ENCODE measurements around the gene RNF7.
"Not testable (repeated sequence)": the region's sequence is repeated elsewhere in the genome, so short reads cannot be mapped to it uniquely, and the experiment has no call there.

Gene RNF7

GRCh38 chr3:141782386-141782932, 44.4 kb downstream of the RNF7 start:
- no peak for DNase-seq (ENCODE audit: low spot score)

DNA sequence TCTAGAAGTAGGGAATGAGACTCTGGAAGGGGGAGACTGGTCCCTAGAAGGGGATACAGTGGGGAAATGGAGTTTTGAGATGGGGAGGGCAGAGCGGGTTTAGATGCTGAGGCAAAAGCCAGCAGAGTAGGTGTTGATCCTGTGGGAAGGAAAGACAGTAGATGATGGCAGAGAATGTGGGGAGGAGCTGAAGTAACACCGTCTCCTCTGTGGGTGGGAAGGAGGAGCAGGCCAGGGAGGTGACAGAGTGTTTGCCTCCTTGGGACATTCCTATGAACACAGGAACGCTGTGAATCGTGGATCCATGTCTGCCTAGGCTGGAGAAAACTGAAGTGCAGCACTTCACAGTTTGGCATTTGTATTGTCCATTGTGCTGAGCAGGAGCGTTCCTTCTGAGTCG, 45.5 kb downstream of the RNF7 start:
- no peak for DNase-seq (ENCODE audit: low spot score)

DNA sequence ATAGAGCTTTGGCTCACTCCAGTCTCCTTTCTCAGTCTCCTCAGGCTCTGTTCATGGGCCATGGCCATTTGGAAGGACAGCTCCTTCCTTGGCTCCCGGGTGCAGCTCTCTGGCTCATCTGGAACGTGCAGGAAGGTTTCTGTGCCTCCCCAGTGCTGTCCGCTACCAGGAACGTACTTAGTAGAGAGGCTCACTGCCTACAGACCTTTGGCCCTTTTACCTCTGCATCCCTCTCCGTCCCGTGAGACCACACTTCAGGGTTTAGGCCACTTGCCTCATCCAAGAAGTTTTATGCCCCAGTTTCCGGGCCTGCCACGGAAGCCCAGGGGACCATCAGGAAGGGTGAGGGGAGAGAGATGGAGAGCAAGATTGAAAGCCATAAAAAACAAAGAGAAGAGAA, 46.0 kb downstream of the RNF7 start:
- no peak for DNase-seq (ENCODE audit: low spot score)

DNA sequence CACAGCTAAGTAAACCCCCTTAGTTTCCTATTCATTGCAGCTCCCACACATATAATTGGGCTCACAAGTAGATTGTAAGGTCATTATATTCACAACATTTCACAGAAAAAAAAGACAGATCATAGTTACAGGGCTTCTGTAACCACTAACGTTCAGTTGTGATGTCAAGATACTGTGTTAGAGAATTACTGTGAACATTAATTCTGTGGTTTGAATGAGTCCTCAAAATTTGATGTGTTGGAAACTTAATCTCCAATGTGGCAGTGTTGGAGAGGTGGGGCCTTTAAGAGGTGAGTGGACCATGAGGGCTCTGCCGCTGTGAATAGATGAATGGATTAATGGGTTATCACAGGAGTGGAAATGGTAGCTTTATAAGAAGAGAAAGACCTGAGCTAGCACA, 46.4 kb downstream of the RNF7 start:
- no peak for DNase-seq (ENCODE audit: low spot score)

DNA sequence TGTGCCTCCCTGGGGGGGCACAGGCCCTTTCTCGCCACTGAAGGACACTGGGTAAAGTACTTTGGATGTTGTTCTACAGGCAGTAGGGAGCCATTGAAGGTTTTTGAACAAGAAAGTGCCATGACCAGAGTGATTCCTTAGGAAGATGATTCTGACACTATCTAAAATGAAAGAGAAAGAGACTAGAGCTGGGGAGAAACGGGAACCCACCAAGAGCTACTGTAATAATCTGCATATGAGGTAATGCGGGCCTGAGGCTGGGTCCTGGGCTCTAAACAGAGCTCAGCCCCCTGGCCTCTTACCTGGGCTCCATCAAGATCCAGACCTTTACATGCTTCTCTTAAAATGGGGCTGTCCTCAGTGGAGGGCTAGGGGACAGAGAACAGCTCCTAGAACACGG, 50.1 kb downstream of the RNF7 start:
- no peak for DNase-seq (ENCODE audit: low spot score)

DNA sequence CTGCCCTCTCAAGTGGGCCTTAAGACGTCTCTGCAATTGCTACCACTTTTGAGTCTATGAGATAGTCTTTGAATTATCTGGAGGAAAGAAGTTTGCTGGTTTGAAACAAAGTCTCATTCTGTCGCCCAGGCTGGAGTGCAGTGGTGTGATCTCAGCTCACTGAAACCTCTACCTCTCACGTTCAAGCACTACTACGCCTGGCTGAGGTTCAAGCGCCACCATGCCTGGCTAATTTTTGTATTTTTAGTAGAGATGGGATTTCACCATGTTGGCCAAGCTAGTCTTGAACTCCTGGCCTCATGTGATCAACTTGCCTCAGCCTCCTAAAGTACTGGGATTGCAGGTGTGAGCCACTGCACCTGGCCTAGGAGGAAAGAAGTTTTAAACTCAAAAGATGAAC, 50.7 kb downstream of the RNF7 start:
- not testable (repeated sequence) for DNase-seq (ENCODE audit: low spot score)

GRCh38 chr3:141789281-141789680, 51.2 kb downstream of the RNF7 start:
- DNase-seq (ENCODE audit: low spot score): no peak

DNA sequence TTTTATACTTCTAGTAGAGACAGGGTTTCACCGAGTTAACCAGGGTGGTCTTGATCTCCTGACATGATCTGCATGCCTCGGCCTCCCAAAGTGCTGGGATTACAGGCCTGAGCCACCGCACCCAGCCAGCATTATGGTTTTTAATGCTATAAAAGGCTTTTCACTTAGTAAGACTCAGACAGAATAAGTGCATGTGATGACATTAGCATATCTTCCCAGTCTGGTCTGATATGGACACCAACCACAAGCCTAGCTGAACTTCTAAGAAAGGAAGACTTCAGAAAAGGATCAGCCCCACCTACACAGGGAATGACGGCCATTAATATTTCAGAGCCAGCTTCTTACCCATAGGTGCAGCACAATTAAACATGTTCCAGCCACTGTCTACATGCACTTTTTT, 52.1 kb downstream of the RNF7 start:
- DNase-seq (ENCODE audit: low spot score): no peak

- DNase-seq (ENCODE audit: low spot score): no peak
Measured at GRCh38 chr3:141792495-141792894, 54.4 kb downstream of the RNF7 start.

DNA sequence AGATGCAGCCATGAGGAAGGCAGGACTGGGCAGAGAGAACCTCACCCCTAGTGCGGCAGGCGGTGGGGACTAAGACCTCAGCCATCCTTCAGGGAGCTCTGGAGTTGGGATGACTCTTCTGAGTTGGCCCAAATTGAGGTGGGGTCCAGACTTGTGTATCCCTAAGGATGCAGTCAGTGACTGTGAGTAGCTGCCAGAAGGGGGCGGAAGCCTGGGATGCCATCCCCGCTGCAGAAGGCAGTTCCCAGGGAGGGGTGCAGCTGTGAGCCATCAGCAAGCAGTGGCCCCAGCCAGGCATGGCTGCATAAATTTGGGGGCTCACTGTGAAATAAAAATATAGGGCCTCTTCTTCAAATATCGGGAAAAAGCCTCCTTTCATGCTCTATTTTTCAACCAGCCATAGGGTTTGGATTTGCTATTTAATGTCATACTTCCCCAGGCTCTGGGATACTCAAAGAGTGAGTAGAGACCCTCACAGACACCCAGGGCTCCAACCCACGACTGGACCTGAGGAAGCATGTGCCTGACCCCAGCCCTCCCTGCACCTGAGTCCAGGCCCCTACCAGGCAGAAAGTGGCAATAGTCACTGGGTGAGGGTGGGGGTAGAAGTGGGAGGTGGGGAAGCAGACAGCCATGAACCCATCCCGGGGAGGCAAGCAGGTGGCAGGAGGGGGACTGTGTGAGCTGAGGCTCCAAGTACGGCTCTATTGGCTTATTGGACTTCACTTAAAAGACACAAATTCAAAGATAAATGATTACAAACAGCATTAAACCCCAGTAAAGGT, 55.6 kb downstream of the RNF7 start:
- no peak for DNase-seq (ENCODE audit: low spot score)

DNA sequence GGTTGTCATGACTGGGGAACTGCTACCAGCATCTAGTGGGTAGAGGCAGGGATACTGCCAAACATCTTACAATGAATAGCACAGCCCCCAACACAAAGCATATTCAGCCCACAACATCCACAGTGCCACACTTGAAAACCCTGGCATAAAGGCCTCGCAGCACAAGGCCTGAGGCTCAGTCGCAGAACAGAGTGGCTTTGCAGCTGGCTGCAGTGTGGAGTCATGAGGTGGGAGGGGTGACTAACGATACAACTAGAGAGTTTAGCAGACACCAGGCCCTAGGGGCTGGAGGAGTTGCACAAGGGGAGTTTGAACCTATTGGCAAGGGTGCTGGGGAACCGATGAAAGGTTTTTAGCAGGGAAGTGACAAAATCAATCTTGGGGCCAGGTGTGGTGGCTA, 57.2 kb downstream of the RNF7 start:
- DNase-seq (ENCODE audit: low spot score): no peak

- DNase-seq (ENCODE audit: low spot score): no peak
Measured at GRCh38 chr3:141795741-141796080, 57.6 kb downstream of the RNF7 start.

DNA sequence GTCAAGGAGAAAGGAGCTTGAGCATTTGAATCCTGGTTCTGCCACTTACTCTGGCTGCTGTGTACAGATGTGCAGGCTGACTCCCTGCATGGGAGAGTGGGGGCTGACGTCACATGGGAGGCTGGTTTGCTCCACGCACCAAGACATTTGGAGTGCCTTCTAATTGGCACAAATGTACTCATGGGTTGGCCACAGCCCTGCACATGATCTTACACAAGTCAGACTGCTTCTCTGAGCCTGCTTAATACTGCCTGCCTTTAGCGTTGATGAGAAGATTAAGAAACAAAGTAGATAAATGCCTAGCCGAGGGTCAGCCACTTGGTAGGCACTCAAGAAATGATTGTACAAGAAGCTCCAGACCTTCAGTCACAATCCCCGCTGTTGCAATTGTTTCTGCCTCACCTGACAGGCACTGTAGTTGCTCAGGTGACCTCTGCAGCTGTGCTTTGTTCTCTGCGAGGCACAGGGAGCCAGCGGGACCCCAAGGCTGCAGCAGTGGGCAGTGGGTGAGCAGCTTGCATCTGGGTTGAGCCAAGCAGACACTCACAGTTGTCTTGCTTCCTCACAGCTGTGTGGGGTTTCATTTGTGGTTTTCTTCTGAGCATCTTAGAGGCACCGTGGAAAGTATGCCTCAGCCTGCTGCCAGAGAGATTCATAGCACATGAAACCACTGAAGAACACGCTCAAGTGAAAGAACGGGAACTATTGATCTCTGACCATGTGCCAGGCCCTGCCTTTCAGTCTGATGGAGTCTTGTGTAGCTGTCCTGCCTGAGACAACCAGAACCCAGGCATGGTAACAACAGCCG, 58.2 kb downstream of the RNF7 start:
- DNase-seq (ENCODE audit: low spot score): no peak

Data from ecto neural progenitor cell (in vitro differentiated cells).